GM12878 (cell line): Measurements from ENCODE around the gene GALNT12. TPM values are rescaled to one million over a fixed set of nuclear protein-coding genes. Genes with fewer than 3 reads are reported as not detected.

Experiments used
- BMI1 ChIP-seq: fragments of 450-650 bp; IDR thresholded peaks from 2 replicates; pipeline ENCODE4 v1.6.1; 2016; ENCODE audit warnings: mild to moderate bottlenecking, moderate library complexity, borderline replicate concordance
- CBX5 ChIP-seq: sonication (generic); IDR thresholded peaks from 2 replicates; pipeline ENCODE4 v1.6.1; 2016; ENCODE audit warnings: low read depth, moderate library complexity, mild to moderate bottlenecking, inconsistent platforms
- E2F8 ChIP-seq: fragments of 450-650 bp; IDR thresholded peaks from 2 replicates; pipeline ENCODE4 v1.6.1; 2018; ENCODE audit warnings: mild to moderate bottlenecking, low read depth, moderate library complexity; ENCODE audit not compliant: partially characterized antibody
- NFYA ChIP-seq: IDR thresholded peaks from 2 replicates; pipeline ENCODE4 v1.6.1; 2011; ENCODE audit warnings: low read depth, mild to moderate bottlenecking, low read length, improper control_type of control experiment, borderline replicate concordance
- RUNX3 ChIP-seq: IDR thresholded peaks from 2 replicates; pipeline ENCODE4 v1.6.1; 2012; ENCODE audit warnings: low read length, inconsistent platforms
- ZNF687 ChIP-seq: fragments of 450-650 bp; IDR thresholded peaks from 2 replicates; pipeline ENCODE4 v1.6.1; 2017; ENCODE audit warnings: mild to moderate bottlenecking, moderate library complexity
- polyA plus RNA-seq, 11 experiments: library from polyadenylated mRNA; depleted of rRNA in 4 of 11; unstranded in 6 of 11; stranded (reverse) in 5 of 11; fragments of >200 nt; fragmentation: Nextera tagmentation in 4 of 11; fragmentation: Illumina TruSeq in 1 of 11; extraction: Ambion mirVana in 4 of 11; extraction: Trizol in 1 of 11; gene quantifications; 1 replicate in 1 of 11; 2 replicates in 10 of 11; pipeline versions ENCODE4 v1.2.1 to v1.2.3, GENCODE V29; 2011 to 2016; ENCODE audit warnings: inconsistent platforms in 2 of 11, missing spikeins in 2 of 11, low read depth in 1 of 11
- total RNA-seq, 4 experiments: library from RNA; depleted of rRNA in 3 of 4; stranded (reverse); fragments of >200 nt in 3 of 4; fragmentation: Illumina TruSeq in 1 of 4; extraction: Trizol in 1 of 4; gene quantifications; 2 replicates each; pipeline versions ENCODE4 v1.2.1 to v1.2.3, GENCODE V29; 2013 to 2021

GALNT12 gene
- total and polyA plus RNA-seq, 10 of the 15 experiments (the other 5 are each of a cell fraction or from before 2014, with no cell fraction given), result 0.13 to 5.3 (median 3.2) TPM

- no peak for TF ChIP-seq ZNF687
- no peak for TF ChIP-seq BMI1
- no peak for TF ChIP-seq CBX5
- TF ChIP-seq E2F8, result no peak
- TF ChIP-seq NFYA, result no peak
- no peak for TF ChIP-seq RUNX3
These were observed 79.3 kb downstream of the GALNT12 start (continued) for GRCh38 chr9:98886691-98887229.
